Measurements from ENCODE around the gene LCE1C.

DNA sequence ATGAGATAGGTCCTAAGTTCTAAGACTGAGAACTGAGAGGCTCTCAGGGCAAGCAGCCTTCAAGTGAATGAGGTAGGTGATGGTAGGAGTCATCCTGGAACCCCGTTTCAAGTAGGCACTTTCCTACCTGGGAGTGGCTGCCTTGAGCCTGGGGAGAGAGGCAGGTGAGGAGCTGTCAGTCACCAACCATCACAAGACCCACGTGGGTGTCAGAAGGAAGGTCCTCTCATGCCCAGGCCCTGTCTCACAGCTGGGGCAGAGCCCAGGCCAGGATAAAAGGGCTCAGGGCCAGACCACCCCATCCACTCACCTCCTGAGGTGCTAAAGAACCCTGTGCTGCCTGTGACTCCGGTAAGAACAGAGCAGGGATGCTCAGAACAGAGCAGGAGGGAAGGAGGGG, 10.0 kb downstream of the LCE1C start, which contains the start of gene LCE1D:
- TF ChIP-seq, protein P1, sequence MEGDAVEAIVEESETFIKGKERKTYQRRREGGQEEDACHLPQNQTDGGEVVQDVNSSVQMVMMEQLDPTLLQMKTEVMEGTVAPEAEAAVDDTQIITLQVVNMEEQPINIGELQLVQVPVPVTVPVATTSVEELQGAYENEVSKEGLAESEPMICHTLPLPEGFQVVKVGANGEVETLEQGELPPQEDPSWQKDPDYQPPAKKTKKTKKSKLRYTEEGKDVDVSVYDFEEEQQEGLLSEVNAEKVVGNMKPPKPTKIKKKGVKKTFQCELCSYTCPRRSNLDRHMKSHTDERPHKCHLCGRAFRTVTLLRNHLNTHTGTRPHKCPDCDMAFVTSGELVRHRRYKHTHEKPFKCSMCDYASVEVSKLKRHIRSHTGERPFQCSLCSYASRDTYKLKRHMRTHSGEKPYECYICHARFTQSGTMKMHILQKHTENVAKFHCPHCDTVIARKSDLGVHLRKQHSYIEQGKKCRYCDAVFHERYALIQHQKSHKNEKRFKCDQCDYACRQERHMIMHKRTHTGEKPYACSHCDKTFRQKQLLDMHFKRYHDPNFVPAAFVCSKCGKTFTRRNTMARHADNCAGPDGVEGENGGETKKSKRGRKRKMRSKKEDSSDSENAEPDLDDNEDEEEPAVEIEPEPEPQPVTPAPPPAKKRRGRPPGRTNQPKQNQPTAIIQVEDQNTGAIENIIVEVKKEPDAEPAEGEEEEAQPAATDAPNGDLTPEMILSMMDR (IDR thresholded peaks at IDR 0.05 in 8 of 11, conservative IDR thresholded peaks at IDR 0.05 in 3 of 11), result no peak
- TF ChIP-seq POLR2A (IDR thresholded peaks at IDR 0.05) (no peak), POLR2AphosphoS5 (IDR thresholded peaks at IDR 0.05) (no peak)

Measured in spleen (tissue), 7 donors.